Esophagus (tissue), 2 donors: Measurements from ENCODE around the gene CAMK2A. TPM values are rescaled to one million over a fixed set of nuclear protein-coding genes. Genes with fewer than 3 reads are reported as not detected.

Experiments
- H3K27ac ChIP-seq, 2 donors: one replicate each; pipeline ENCODE4 v1.5.1; 2013; ENCODE audit warnings: low read depth in 2 of 2, mild to moderate bottlenecking in 2 of 2, inconsistent platforms in 1 of 2, low read length in 1 of 2, moderate library complexity in 1 of 2
- H3K27me3 ChIP-seq, 2 donors: one replicate each; pipeline ENCODE4 v1.6.1; 2013; ENCODE audit warnings: low read length in 2 of 2, control low read depth in 1 of 2, mild to moderate bottlenecking in 1 of 2; ENCODE audit not compliant: insufficient read depth in 2 of 2, control insufficient read depth in 1 of 2
- H3K36me3 ChIP-seq, 2 donors: one replicate each; pipeline ENCODE4 v1.6.1; 2013; ENCODE audit warnings: low read length in 1 of 2; ENCODE audit not compliant: control insufficient read depth in 2 of 2, insufficient read depth in 2 of 2
- H3K4me1 ChIP-seq, 2 donors: one replicate each; pipeline ENCODE4 v1.6.1; 2013; ENCODE audit warnings: low read length in 1 of 2; ENCODE audit not compliant: control insufficient read depth in 2 of 2, insufficient read depth in 2 of 2
- H3K4me3 ChIP-seq, 2 donors: one replicate each; pipeline ENCODE4 v1.5.1; 2013; ENCODE audit warnings: low read length in 2 of 2, mild to moderate bottlenecking in 2 of 2, low read depth in 1 of 2, moderate library complexity in 1 of 2
- H3K9me3 ChIP-seq, 2 donors: one replicate each; pipeline ENCODE4 v1.6.1; 2013; ENCODE audit warnings: mild to moderate bottlenecking in 2 of 2, low read depth in 1 of 2, low read length in 1 of 2, moderate library complexity in 1 of 2; ENCODE audit not compliant: control insufficient read depth in 2 of 2, insufficient read depth in 1 of 2
- WGBS, 2 donors: extraction: QIAGEN DNeasy Blood & Tissue Kit; methylation state at CpG; one replicate each; pipeline ENCODE4 v1.1.7; 2013; 5-methylcytosine and 5-hydroxymethylcytosine counted together
- polyA plus RNA-seq, 2 donors: library from polyadenylated mRNA; stranded (reverse); fragments of 200-250 nt; gene quantifications; one replicate each; pipeline ENCODE4 v1.2.3, GENCODE V29; 2013
- donor health status: healthy with polysubstance abuse.
- donor health status: Bipolar disorder and iron deficiency.

The CAMK2A gene
- polyA plus RNA-seq, 2 donors = 0.11 to 0.24 TPM

DNA sequence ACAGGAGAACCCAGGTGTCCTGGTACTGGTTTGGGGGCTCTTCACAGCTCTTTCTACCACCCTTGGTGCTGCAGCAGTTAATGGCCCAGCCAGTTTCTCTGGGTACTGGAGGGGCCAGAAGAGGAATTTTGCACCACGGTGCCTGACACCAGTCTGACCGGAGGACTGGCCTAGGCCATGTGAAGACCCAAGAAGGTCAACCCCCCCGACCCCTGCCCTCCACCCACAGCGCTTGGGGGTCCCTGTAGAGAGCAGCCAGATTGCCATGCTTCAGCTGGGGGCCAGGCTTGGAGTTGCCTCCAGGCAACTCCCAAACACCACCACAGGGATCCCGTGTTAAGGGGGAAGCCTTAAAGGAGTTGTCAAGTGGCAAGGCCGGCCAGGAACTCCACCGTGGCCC lies 6.9 kb upstream of the CAMK2A start:
- peaks cover 12 to 53% of the 10 kb centered on the region in 2 donors for H3K4me1 ChIP-seq
- H3K27me3 ChIP-seq = no peaks in the 10 kb centered on the region
- H3K36me3 ChIP-seq = no peaks in the 10 kb centered on the region
- peaks cover 0 to 1% of the 10 kb centered on the region in 2 donors for H3K9me3 ChIP-seq
- H3K27ac ChIP-seq = peak overlapping the region in 1 of 2 donors; percentile 43
- 89 to 91% methylated on average over 7 of the region's 7 CpGs for WGBS, 2 donors
- H3K4me3 ChIP-seq = no peak overlapping the region

GRCh38 chr5:150295741-150296486 lies 6.3 kb upstream of the CAMK2A start:
- H3K27me3 ChIP-seq = no peaks in the 10 kb centered on the region
- peaks cover 0 to 2% of the 10 kb centered on the region in 2 donors for H3K36me3 ChIP-seq
- WGBS, 2 donors = 50 to 69% methylated on average over 17 of the region's 17 CpGs
- H3K4me3 ChIP-seq = no peak overlapping the region
- peaks cover 12 to 53% of the 10 kb centered on the region in 2 donors for H3K4me1 ChIP-seq
- peak overlapping the region in 1 of 2 donors; percentile 43 for H3K27ac ChIP-seq
- peaks cover 0 to 1% of the 10 kb centered on the region in 2 donors for H3K9me3 ChIP-seq

DNA sequence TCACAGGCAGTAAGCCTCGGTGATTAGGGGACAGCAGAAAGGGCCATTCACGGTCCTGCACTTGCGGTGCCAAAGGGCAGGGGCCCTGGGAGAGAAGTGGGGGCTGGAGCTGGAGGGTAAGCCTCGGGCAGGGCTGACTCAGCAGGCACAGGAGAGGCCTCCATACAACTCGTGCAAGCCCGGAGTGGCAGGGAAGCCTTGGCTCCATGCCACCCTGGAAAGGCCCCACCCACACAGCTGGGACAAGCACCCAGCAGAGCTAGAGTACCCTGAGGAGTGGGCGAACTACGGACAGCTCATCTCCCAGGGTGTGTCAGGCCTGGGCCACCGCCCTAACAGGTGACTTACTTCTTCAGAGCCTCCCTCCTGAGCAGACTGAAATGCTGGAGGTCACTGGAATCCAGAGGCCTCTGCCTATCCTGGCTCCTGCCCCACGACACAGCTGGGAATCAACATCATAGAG lies 5.6 kb upstream of the CAMK2A start:
- WGBS, 2 donors = 27 to 31% methylated on average over 10 of the region's 10 CpGs

GRCh38 chr5:150294551-150295071 lies 5.0 kb upstream of the CAMK2A start:
- no peak overlapping the region for H3K27ac ChIP-seq
- H3K4me1 ChIP-seq = peaks cover 12 to 48% of the 10 kb centered on the region in 2 donors
- 71 to 75% methylated on average over 10 of the region's 10 CpGs for whole genome bisulfite sequencing, 2 donors
- no peaks in the 10 kb centered on the region for H3K27me3 ChIP-seq
- H3K4me3 ChIP-seq = no peak overlapping the region
- H3K9me3 ChIP-seq = peaks cover 0 to 1% of the 10 kb centered on the region in 2 donors
- H3K36me3 ChIP-seq = peaks cover 0 to 2% of the 10 kb centered on the region in 2 donors

More for the DNA sequence above, 5.6 kb upstream of the CAMK2A start:
- Histone ChIP-seq H3K27me3 (no peaks in the 10 kb centered on the region), H3K36me3 (peaks cover 0 to 2% of the 10 kb centered on the region in 2 donors), H3K27ac (peak overlapping the region in 1 of 2 donors; percentile 34), H3K9me3 (peaks cover 0 to 1% of the 10 kb centered on the region in 2 donors), H3K4me3 (no peak overlapping the region), H3K4me1 (peaks cover 12 to 48% of the 10 kb centered on the region in 2 donors)

GRCh38 chr5:150293091-150293941 lies 3.7 kb upstream of the CAMK2A start:
- 59 to 71% methylated on average over 19 of the region's 19 CpGs for WGBS, 2 donors
- Histone ChIP-seq H3K36me3 (peaks cover 0 to 2% of the 10 kb centered on the region in 2 donors), H3K4me3 (no peak overlapping the region), H3K9me3 (peaks cover 0 to 1% of the 10 kb centered on the region in 2 donors), H3K27me3 (no peaks in the 10 kb centered on the region), H3K27ac (no peak overlapping the region), H3K4me1 (peaks cover 10 to 44% of the 10 kb centered on the region in 2 donors)

DNA sequence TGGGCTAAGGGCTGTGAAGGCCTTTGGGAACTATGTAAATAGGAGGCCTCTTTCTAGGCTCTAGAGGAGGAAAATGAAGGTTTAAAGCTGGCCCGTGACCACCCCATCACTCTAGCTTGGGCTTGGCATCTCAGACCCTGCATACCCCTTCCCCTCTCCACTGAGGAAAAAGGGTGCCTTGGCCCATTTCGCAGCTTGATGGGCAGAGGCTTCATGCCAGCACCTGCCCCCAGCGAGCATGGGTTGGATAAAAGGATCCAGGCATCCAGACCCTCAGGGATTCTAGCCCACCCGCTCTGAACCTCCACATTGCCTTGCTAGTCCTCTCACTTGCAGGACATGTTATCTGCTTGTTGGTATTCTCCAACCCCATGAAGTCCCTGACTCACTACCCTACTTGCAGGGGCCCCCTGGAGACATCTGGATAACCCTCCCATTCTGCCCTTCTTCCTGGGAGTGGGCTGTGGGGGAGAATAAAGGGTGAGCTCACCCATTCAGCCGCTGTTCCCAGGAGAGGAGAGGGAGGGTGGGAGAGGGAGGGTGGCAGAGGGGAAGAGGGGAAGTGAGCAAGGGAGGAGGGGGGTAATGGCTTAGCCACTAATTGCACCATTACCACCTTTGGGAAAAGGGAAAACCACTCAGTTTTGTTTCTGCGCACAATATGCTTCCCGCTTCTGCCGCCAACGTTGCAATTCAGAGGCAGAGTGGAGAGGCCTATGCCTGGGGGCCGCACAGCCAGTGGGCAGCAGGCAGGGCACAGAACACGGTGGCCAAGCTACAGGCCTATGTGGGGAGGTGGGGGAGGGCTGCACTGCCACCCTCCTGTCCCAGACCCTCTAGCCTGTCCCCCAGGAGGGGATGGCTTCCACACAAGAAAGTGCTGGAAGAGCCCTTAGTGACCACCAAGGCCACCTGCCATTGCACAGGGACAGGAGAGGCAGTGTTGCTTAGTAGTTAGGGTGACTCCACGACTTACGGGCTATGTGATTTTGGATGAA lies 2.1 kb upstream of the CAMK2A start:
- 84 to 90% methylated on average over 13 of the region's 13 CpGs for WGBS, 2 donors
- Histone ChIP-seq H3K9me3 (no peaks in the 10 kb centered on the region), H3K4me1 (peaks cover 9 to 31% of the 10 kb centered on the region in 2 donors), H3K27me3 (no peaks in the 10 kb centered on the region), H3K36me3 (peaks cover 0 to 2% of the 10 kb centered on the region in 2 donors), H3K27ac (no peak overlapping the region), H3K4me3 (no peak overlapping the region)

DNA sequence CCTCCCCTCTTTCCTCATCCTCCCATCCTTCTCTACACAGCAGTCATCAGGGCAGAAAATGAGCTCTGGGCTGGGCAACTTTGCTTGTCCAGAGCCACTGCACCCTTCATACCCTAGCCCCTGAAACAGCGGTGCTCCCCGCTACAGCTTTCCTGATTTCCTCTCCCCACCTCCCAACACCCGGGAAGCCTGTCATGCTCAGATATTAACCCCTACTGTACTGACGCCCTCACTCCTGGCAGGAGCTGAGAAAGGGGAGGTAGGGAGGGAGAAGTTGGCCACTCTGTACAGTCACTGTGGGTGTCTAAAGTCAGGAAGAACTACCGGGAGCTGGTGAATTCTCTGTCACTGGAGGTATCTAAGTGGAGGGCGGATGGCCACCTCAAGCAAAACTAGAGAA lies 782 bp downstream of the CAMK2A start:
- H3K4me3 ChIP-seq = no peak overlapping the region
- H3K9me3 ChIP-seq = no peaks in the 10 kb centered on the region
- peaks cover 1 to 5% of the 10 kb centered on the region in 2 donors for H3K4me1 ChIP-seq
- no peak overlapping the region for H3K27ac ChIP-seq
- peaks cover 0 to 2% of the 10 kb centered on the region in 2 donors for H3K36me3 ChIP-seq
- H3K27me3 ChIP-seq = no peaks in the 10 kb centered on the region
- 50 to 67% methylated on average over 6 of the region's 6 CpGs for WGBS, 2 donors

GRCh38 chr5:150288361-150288760 lies 1.2 kb downstream of the CAMK2A start:
- Histone ChIP-seq H3K27me3 (no peaks in the 10 kb centered on the region), H3K4me1 (peaks cover 0 to 1% of the 10 kb centered on the region in 2 donors), H3K27ac (no peak overlapping the region), H3K4me3 (no peak overlapping the region), H3K9me3 (no peaks in the 10 kb centered on the region), H3K36me3 (peaks cover 0 to 2% of the 10 kb centered on the region in 2 donors)
- 78 to 81% methylated on average over 4 of the region's 4 CpGs for WGBS, 2 donors
